ENCODE data around the gene SRY. TPM values are rescaled to one million over a fixed set of nuclear protein-coding genes. Genes with fewer than 3 reads are reported as not detected.
"Not testable (repeated sequence)": the region's sequence is repeated elsewhere in the genome, so short reads cannot be mapped to it uniquely, and the experiment has no call there.

The SRY gene
- total RNA-seq, result not detected

DNA sequence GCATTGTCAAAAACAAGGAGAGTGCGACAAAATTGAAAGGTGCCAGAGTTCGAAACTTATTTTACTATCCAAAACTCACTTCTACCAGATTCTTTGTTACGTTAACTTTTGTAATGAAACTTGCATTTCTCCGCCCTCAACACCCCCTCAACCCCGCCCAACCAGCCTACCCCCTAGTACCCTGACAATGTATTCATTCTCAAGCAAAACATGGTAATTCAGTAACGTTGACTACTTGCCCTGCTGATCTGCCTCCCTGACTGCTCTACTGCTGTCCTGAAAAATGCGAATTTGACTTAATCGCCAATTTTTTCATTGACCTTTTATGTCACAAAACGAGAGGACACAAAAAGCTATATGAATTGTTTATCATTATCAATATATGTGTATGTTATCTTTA lies at the start of gene SRY:
Gene SRY (minus strand): TSS at position 83 of the 400 bp plus-strand sequence. CDS start 79 bp downstream, at position 4.
- ATAC-seq (no peak), DNase-seq (ENCODE audit: low spot score) (no peak)

DNA sequence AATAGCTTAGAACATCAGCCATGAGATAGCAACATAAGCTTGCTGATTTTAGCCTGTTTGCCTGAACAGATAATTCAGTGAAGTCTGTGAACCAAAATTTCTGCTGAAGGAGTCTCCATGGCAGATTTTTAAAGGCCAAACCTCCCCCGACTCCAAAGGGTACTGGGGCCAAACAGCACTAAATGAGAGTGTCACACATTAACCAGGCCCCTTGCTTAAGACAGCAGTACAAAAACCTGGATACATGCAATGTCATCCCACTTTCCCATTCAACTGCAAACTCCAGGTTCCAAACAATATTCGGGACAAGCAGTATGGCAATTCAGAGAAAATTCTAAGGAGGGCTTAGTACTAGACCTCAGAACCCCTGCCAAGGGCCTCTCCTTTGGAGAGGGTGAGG lies 49.6 kb upstream of the SRY start:
- DNase-seq (ENCODE audit: low spot score), result peak; percentile 43
- ATAC-seq, result peak; percentile 68

DNA sequence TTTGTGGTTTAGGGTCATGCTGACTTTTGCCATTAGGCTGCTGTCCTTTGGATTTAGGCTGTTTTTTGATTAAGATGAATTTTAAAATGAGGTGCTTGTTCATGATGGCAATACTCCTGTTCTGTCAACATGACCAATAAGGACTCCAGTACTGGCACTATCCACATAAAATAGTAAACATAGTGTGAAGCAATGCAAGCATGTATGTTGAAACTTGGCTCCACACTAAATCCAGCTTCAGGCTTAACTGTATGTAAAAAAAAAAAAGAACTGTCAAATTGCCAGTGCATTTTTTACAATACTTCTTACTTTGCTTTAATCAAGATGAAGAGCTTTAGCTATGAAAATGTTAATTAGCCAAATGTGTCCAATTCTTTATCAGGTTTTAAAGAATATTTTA lies 47.7 kb upstream of the SRY start:
- no peak for DNase-seq (ENCODE audit: low spot score)
- ATAC-seq, result peak; percentile 27

DNA sequence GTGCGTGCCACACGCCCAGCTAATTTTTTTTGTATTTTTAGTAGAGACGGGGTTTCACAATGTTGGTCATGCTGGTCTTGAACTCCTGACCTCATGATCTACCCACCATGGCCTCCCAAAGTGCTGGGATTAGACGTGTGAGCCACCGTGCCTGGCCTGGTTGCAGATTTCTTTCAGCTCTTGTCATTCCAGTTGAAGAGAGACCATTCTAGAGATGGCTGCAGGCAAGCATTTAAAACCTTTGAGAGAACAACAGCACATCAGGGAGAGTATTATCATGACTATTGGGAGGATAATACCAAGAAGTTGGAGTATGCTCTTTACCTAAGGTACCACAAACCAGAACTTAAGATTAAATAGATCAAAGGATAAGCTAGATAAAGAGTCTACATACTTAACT lies 41.0 kb upstream of the SRY start:
- ATAC-seq, result no peak
- no peak for DNase-seq (ENCODE audit: low spot score)

DNA sequence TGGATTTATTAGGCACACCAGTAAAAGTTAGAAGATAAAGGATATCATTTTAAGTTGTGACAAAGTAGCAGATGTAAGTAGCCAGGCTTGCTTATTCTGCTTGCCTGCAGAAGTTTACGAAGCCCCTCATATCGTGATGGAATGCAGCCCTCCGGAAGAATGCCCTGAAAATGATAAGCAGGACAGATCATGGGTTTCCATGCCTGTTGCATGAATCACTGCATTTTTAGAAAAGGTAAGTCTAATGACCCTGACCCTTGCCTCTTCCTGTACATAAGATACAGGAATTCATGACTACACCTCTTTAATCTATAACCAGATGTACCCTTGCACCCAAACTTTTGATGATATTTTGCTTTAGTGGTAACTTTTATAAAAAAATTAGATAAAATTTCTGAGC lies 37.0 kb upstream of the SRY start:
- ATAC-seq (no peak), DNase-seq (ENCODE audit: low spot score) (no peak)

DNA sequence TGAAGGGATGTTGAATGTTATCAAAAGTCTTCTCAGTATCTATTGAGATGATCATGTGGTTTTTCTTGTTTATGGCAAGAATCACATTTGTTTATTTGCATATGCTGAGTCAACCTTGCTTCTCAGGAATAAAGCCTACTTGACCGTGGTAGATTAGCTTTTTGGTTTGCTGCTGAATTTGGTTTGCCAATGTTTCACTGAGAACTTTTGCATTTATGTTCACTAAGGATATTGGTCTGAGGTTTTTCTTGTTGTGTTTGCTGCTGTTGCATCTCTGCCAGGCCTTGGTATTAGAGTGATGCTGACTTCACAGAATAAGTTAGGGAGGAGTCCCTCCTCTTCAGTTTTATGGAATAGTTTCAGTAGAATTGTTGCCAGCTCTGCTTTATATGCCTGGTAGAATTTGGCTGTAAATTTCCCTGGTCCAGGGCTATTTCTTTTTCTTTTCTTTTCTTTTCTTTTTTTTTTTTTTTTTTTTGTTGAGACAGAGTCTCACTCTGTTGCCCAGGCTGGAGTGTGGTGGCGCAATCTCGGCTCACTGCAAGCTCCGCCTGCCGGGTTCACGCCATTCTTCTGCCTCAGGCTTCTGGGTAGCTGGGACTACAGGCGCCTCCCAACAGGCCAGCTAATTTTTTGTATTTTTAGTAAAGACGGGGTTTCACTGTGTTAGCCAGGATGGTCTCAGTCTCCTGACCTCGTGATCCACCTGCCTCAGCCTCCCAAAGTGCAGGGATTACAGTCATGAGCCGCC lies 29.8 kb upstream of the SRY start:
- ATAC-seq; DNase-seq (ENCODE audit: low spot score): not testable (repeated sequence)

DNA sequence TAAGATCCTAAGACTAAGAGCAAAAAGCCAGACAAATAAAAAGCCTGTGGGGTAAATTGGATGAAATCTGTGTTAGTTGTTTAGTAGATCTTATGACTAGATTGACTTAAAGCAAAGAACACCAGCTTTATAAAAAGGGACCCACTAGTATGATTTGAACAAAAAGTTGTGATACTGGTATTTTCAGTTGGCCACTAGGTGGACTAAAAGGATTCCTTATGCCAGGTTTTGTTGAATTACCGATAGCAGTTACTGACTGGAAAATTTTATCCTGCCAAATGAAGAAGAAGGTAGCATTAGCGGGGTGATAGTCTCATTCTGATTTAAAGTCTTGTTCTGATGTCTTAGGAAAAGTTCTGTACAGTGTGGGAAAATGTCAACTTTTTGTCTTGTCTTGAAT lies 12.8 kb upstream of the SRY start:
- ATAC-seq, result peak; percentile 74
- no peak for DNase-seq (ENCODE audit: low spot score)

DNA sequence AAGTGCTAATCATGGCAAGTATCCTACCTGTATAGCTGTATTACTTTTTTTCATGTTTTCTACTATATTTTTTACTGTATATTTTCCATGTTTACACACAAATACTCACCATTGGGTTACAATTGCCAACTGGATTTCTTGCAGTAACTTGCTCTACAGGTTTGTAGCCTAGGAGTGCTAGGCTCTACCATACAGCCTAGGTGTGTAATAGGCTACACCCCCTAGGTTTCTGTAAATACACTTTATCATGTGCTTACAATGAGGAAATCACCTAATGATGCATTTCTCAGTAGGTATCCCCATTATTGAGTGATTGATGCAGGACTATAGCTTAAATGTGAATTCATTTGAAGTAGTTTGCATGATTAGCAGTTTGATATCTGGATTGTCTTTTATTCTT lies 10.5 kb upstream of the SRY start:
- ATAC-seq (no peak), DNase-seq (ENCODE audit: low spot score) (no peak)

DNA sequence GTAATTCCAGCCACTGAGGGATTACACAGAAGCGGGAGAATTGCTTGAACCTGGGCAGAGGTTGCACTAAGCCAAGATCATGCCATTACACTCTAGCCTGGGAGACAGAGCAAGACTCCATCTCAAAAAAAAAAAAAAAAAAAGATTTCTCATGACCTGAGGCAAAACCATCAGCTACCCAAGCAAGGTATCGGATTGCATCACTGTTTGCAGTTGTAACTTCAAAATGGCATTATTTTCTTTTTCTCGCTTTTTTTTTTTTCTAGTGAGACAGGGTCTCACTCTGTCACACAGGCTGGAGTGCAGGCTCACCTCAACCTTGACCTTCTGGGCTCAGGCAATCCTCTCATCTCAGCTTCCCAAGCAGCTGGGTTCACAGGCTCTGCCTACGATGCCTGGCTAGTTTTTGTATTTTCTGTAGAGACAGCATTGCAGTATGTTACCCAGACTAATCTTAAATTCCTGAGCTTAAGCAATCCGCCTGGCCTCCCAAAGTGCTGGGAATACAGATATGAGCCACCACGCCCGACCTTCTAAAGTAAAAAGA lies 9.6 kb upstream of the SRY start:
- DNase-seq (ENCODE audit: low spot score), result no peak
- no peak for ATAC-seq

DNA sequence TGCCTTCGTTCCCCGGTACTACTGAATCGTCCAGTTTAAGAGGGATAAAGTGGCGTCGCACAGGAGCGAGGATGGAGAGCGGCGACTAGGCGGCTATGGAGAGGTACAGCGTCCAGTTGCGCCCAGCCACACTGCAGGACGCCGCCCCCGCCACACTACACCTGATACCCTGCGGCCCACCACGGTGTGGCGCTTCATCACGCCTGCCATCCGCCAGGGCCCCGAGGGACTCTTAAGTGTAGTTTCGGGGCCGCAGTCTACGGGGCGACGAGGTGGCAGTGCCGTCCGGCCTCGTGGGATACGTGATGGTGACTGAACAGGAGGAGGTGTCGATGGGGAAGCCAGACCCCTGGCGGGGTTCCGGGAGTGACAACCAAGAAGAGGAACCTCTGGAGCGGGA lies 2.3 kb upstream of the SRY start:
- DNase-seq (ENCODE audit: low spot score), result no peak
- ATAC-seq, result no peak

DNA sequence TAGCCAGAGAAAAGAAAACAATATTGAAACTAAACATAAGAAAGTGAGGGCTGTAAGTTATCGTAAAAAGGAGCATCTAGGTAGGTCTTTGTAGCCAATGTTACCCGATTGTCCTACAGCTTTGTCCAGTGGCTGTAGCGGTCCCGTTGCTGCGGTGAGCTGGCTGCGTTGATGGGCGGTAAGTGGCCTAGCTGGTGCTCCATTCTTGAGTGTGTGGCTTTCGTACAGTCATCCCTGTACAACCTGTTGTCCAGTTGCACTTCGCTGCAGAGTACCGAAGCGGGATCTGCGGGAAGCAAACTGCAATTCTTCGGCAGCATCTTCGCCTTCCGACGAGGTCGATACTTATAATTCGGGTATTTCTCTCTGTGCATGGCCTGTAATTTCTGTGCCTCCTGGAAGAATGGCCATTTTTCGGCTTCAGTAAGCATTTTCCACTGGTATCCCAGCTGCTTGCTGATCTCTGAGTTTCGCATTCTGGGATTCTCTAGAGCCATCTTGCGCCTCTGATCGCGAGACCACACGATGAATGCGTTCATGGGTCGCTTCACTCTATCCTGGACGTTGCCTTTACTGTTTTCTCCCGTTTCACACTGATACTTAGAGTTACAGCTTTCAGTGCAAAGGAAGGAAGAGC lies 488 bp downstream of the SRY start:
- DNase-seq (ENCODE audit: low spot score), result no peak

More for the DNA sequence above, 488 bp downstream of the SRY start:
- no peak for ATAC-seq

Other genes with a start within 250 kb of the SRY start
- 87.6 TPM for gene RPS4Y1, start 53.9 kb upstream of the SRY start, total RNA-seq
- gene ZFY, start 147.7 kb upstream of the SRY start, total RNA-seq, result 7.8 TPM